PFSK-1 (cell line): ENCODE results near the gene RAP1GAP2.

Experiments
- POLR2AphosphoS5 ChIP-seq: IDR thresholded peaks from 2 replicates; pipeline ENCODE4 v1.6.1; 2012; ENCODE audit warnings: low read depth, mild to moderate bottlenecking, control low read depth, low read length, moderate library complexity
- REST ChIP-seq, 2 experiments: IDR thresholded peaks; 2 replicates each; pipeline versions ENCODE4 v1.6.1 to v1.8.0; 2011 to 2012; ENCODE audit warnings: low read depth in 2 of 2, low read length in 2 of 2, control low read depth in 1 of 2, inconsistent platforms in 1 of 2, mild to moderate bottlenecking in 1 of 2, moderate library complexity in 1 of 2; ENCODE audit not compliant: insufficient read depth in 1 of 2
- SIN3A ChIP-seq: IDR thresholded peaks from 2 replicates; pipeline ENCODE4 v1.6.1; 2012; ENCODE audit warnings: mild to moderate bottlenecking, low read length, moderate library complexity, borderline replicate concordance; ENCODE audit not compliant: insufficient read depth
- TAF1 ChIP-seq: IDR thresholded peaks from 2 replicates; pipeline ENCODE4 v1.6.1; 2012; ENCODE audit warnings: low read length, control low read depth, borderline replicate concordance; ENCODE audit not compliant: insufficient read depth

- TF ChIP-seq POLR2AphosphoS5 (no peak), TAF1 (no peak), SIN3A (no peak), REST (IDR thresholded peaks at IDR 0.05; ENCODE audit: insufficient read depth in 1 of 2, low read depth in 2 of 2, low read length in 2 of 2) (no peak)
These were observed 168.1 kb downstream of the RAP1GAP2 start for GRCh38 chr17:2964370-2964769.
